Measurements from ENCODE around the gene TMEFF1.

TMEFF1 gene

GRCh38 chr9:100449420-100449819 is 23.5 kb upstream of the TMEFF1 start:
- H3K4me3 ChIP-seq (ENCODE audit: low read depth, low read length), result no peak overlapping the region
- DNase-seq (ENCODE audit: low read depth), result no peak
- TF ChIP-seq CTCF (IDR thresholded peaks at IDR 0.05; ENCODE audit: low read depth, low read length, missing control alignments), result no peak

DNA sequence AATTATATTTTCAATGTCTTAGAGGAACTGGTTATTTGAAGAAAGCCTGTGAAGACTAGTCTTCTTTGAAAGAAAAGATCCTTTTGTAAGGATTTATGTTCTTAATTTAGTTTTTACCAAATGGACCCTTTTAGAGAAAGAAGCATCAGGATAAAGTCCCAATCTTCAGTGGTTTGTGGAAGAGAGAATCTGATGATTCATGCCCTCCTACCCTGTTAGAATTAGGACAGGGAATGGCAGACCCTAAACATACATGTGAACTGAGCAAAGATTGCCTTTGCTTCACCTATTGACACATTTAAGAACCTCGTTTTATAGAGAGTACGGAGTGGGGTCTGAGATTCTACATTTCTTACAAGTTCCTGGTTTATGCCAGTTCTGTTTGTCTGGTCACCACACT is 20.1 kb upstream of the TMEFF1 start:
- no peak for TF ChIP-seq CTCF (IDR thresholded peaks at IDR 0.05; ENCODE audit: low read depth, low read length, missing control alignments)
- no peak for DNase-seq (ENCODE audit: low read depth)
- H3K4me3 ChIP-seq (ENCODE audit: low read depth, low read length), result no peak overlapping the region

DNA sequence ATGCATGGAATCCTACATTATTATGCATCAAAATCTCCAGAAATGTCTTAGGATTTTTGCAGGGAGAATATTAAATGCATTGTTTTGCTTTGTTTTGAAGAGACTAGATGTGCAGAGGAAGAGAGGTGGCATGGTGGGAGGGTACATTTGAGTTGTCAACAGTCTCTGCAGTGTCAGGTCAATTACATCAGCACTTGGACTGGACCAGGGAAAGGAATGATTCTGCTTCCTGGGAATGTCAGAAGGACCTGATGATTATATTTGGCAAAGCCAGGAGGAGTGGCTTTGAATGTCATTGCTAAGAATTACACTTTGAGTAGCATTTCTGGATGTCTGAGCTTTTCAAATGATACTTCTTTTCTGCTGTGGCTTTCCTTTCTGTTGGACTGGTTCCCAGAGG is 17.5 kb upstream of the TMEFF1 start:
- no peak for TF ChIP-seq CTCF (IDR thresholded peaks at IDR 0.05; ENCODE audit: low read depth, low read length, missing control alignments)
- H3K4me3 ChIP-seq (ENCODE audit: low read depth, low read length), result no peak overlapping the region
- no peak for DNase-seq (ENCODE audit: low read depth)

- no peak for TF ChIP-seq CTCF (IDR thresholded peaks at IDR 0.05; ENCODE audit: low read depth, low read length, missing control alignments)
- H3K4me3 ChIP-seq (ENCODE audit: low read depth, low read length), result no peak overlapping the region
- DNase-seq (ENCODE audit: low read depth), result no peak
Measured at GRCh38 chr9:100457517-100457916, 15.4 kb upstream of the TMEFF1 start.

DNA sequence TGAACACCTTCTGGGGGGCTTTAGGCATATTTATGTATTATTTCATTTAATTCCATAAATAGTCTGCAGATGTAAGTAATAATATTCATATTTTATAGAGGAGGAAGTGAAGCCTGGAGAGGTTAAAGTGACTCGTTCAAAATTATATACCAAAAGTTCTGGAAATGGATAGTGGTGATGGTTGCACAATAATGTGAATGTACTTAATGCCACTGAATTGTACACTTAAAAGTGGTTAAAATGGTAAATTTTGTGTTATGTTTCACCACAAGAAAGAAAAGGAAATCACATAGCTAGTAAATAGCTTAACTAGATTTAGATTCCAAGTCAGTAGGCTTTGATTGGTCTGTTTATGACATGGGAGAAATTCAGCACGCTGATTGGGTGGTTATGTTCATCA is 13.0 kb upstream of the TMEFF1 start:
- DNase-seq (ENCODE audit: low read depth), result no peak
- H3K4me3 ChIP-seq (ENCODE audit: low read depth, low read length), result no peak overlapping the region
- no peak for TF ChIP-seq CTCF (IDR thresholded peaks at IDR 0.05; ENCODE audit: low read depth, low read length, missing control alignments)

DNA sequence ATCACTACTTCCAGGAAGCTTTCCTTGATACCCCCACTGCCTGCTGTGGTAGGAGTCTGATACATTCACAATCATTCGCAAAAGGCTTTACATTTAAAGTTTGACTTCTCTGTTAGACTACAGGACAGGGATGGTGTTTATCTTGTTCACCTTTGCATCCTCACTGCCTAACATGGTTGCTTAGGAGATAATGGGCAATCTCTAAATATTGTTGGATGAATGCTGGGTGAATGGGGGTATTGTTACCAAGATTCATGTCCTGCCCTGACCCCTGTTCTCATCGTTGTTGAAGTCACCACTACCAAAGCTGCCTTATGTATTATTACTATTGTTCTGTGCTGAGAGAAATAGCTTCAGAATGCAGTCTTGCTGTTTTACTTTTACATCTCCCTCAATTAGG is 7.7 kb upstream of the TMEFF1 start:
- TF ChIP-seq CTCF (IDR thresholded peaks at IDR 0.05; ENCODE audit: low read depth, low read length, missing control alignments), result no peak
- DNase-seq (ENCODE audit: low read depth), result no peak
- no peak overlapping the region for H3K4me3 ChIP-seq (ENCODE audit: low read depth, low read length)

DNA sequence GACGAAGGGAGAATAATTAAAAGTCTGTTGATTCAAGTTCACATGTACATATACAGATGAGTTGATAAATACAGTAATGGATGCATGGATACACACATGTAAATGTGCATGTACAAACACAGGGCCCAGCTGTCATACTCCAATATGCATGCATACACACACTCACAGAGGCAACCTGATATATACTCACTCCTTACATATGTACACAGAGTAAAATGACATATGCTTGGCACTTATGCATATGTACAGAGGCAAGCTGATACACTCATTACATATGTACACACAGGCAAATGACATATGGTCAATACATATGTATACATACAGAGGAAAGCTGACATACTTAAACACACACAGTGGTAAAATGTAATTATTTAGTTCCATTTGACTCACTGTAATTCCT is 7.2 kb upstream of the TMEFF1 start:
- no peak for TF ChIP-seq CTCF (IDR thresholded peaks at IDR 0.05; ENCODE audit: low read depth, low read length, missing control alignments)
- no peak overlapping the region for H3K4me3 ChIP-seq (ENCODE audit: low read depth, low read length)
- DNase-seq (ENCODE audit: low read depth), result no peak

Measured in GM12864 (cell line).